ENCODE data around the gene HCRTR2.

DNA sequence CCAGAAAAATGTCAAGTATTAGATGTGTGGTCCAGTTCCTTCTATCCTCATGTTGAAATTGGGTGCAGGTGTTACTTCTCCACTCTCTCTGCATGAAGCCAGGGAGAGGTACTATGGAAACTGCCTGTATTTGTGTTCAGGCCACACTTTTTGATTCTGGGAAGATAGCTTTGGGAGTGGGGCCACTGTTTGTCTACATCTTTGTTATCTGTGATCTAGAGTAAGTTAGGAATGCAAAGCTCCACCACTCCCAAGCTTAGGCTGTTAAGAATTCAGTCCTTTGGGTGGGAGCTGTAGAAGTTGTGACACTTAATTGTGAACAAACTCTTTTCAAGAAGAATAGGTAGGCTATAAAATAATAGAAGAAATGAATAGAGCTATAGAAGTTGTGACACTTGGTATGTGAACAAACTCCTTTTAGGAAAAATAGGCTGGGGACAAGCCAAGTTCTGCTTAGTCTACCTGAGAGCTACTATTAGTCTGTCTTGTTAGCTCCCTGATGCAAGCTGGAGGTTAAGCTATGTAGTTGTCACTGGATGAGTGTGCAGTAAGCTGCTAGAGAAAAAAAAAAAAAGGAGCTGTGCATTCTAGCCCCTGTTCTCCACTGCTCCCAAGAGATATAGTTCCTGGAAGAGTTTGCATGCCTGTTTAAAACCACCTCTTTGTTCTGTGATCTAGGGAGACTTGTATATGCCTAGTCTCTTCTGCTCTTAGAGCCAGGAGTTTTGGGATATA is 145.8 kb downstream of the HCRTR2 start:
- TF ChIP-seq, protein P1, sequence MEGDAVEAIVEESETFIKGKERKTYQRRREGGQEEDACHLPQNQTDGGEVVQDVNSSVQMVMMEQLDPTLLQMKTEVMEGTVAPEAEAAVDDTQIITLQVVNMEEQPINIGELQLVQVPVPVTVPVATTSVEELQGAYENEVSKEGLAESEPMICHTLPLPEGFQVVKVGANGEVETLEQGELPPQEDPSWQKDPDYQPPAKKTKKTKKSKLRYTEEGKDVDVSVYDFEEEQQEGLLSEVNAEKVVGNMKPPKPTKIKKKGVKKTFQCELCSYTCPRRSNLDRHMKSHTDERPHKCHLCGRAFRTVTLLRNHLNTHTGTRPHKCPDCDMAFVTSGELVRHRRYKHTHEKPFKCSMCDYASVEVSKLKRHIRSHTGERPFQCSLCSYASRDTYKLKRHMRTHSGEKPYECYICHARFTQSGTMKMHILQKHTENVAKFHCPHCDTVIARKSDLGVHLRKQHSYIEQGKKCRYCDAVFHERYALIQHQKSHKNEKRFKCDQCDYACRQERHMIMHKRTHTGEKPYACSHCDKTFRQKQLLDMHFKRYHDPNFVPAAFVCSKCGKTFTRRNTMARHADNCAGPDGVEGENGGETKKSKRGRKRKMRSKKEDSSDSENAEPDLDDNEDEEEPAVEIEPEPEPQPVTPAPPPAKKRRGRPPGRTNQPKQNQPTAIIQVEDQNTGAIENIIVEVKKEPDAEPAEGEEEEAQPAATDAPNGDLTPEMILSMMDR (IDR thresholded peaks at IDR 0.05; ENCODE audit: control extremely low read depth in 1 of 3, insufficient read depth in 1 of 3, low read depth in 1 of 3, low read length in 3 of 3): no peak
- TF ChIP-seq TAF1 (IDR thresholded peaks at IDR 0.05; ENCODE audit: low read depth, low read length): no peak
- TF ChIP-seq, protein P2, sequence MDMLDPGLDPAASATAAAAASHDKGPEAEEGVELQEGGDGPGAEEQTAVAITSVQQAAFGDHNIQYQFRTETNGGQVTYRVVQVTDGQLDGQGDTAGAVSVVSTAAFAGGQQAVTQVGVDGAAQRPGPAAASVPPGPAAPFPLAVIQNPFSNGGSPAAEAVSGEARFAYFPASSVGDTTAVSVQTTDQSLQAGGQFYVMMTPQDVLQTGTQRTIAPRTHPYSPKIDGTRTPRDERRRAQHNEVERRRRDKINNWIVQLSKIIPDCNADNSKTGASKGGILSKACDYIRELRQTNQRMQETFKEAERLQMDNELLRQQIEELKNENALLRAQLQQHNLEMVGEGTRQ (IDR thresholded peaks at IDR 0.05; ENCODE audit: low read length): no peak
- no peak for TF ChIP-seq EZH2 (IDR thresholded peaks at IDR 0.05; ENCODE audit: low read depth, low read length, severe bottlenecking)
- no peak for TF ChIP-seq JUND (IDR thresholded peaks at IDR 0.05; ENCODE audit: low read length)
- no peak for TF ChIP-seq BACH1 (IDR thresholded peaks at IDR 0.05; ENCODE audit: low read length)
- no peak for TF ChIP-seq RAD21 (IDR thresholded peaks at IDR 0.05 in 1 of 2, conservative IDR thresholded peaks at IDR 0.05 in 1 of 2; ENCODE audit: low read depth in 2 of 2, low read length in 2 of 2)
- TF ChIP-seq GABPA (IDR thresholded peaks at IDR 0.05; ENCODE audit: borderline replicate concordance, insufficient read depth, low read length): no peak
- no peak for TF ChIP-seq EP300 (IDR thresholded peaks at IDR 0.05; ENCODE audit: borderline replicate concordance in 1 of 2, low read depth in 2 of 2, low read length in 2 of 2)
- no peak for TF ChIP-seq POLR2AphosphoS5 (IDR thresholded peaks at IDR 0.05; ENCODE audit: low read depth, low read length)
- TF ChIP-seq RNF2 (IDR thresholded peaks at IDR 0.05; ENCODE audit: borderline replicate concordance, low read depth, low read length, missing control alignments, poor library complexity, severe bottlenecking): no peak
- no peak for TF ChIP-seq POLR2A (IDR thresholded peaks at IDR 0.05; ENCODE audit: control extremely low read depth in 1 of 2, low read depth in 2 of 2, low read length in 2 of 2)
- no peak for TF ChIP-seq SP1 (IDR thresholded peaks at IDR 0.05; ENCODE audit: low read depth, low read length)
- no peak for TF ChIP-seq CHD2 (IDR thresholded peaks at IDR 0.05; ENCODE audit: low read length)

Measured in H1 (cell line).